Fibroblast of lung (primary cell): ENCODE results near the gene MYEF2. TPM values are rescaled to one million over a fixed set of nuclear protein-coding genes. Genes with fewer than 3 reads are reported as not detected.

Experiments
- DNase-seq, 2 donors: peaks; one replicate each; pipeline versions ENCODE4 v3.0.0 to v3.0.0-alpha.2; 2010; ENCODE audit warnings: low read depth in 2 of 2
- H2AFZ ChIP-seq: 2 replicates; pipeline ENCODE4 v1.5.1; 2012; ENCODE audit warnings: low read length, control low read depth, inconsistent platforms
- H3K27ac ChIP-seq: 2 replicates; pipeline ENCODE4 v1.5.1; 2011; ENCODE audit warnings: low read length, control low read depth; ENCODE audit not compliant: insufficient read depth
- H3K27me3 ChIP-seq: 2 replicates; pipeline ENCODE4 v1.5.1; 2011; ENCODE audit warnings: mild to moderate bottlenecking, low read length; ENCODE audit not compliant: control insufficient read depth, insufficient read depth
- H3K36me3 ChIP-seq: 2 replicates; pipeline ENCODE4 v1.5.1; 2011; ENCODE audit warnings: low read length; ENCODE audit not compliant: control insufficient read depth, insufficient read depth
- H3K4me1 ChIP-seq: 2 replicates; pipeline ENCODE4 v1.5.1; 2011; ENCODE audit warnings: low read length; ENCODE audit not compliant: control insufficient read depth, insufficient read depth; ENCODE audit errors: extremely low read depth
- H3K4me2 ChIP-seq: 2 replicates; pipeline ENCODE4 v1.5.1; 2011; ENCODE audit warnings: low read length, control low read depth; ENCODE audit not compliant: insufficient read depth; ENCODE audit errors: extremely low read depth
- H3K4me3 ChIP-seq, 4 experiments: fragments of 200-600 bp in 1 of 4; sonication (generic) in 1 of 4; replicated peaks in 1 of 4; 2 replicates each; pipeline ENCODE4 v1.5.1; 2011 to 2016; ENCODE audit warnings: low read length in 4 of 4, low read depth in 3 of 4, mild to moderate bottlenecking in 3 of 4, control low read depth in 2 of 4, inconsistent platforms in 1 of 4, mixed read lengths in 1 of 4; ENCODE audit not compliant: insufficient read depth in 1 of 4; ENCODE audit errors: control extremely low read depth in 1 of 4
- H3K79me2 ChIP-seq: 2 replicates; pipeline ENCODE4 v1.5.1; 2012; ENCODE audit warnings: mild to moderate bottlenecking, low read length, inconsistent platforms; ENCODE audit not compliant: control insufficient read depth, insufficient read depth
- H3K9ac ChIP-seq: 2 replicates; pipeline ENCODE4 v1.5.1; 2011; ENCODE audit warnings: mild to moderate bottlenecking, low read length, control low read depth; ENCODE audit not compliant: insufficient read depth
- H3K9me3 ChIP-seq: 2 replicates; pipeline ENCODE4 v1.5.1; 2012; ENCODE audit warnings: low read depth, low read length; ENCODE audit not compliant: control insufficient read depth, insufficient read depth
- H4K20me1 ChIP-seq: 2 replicates; pipeline ENCODE4 v1.5.1; 2011; ENCODE audit warnings: low read length; ENCODE audit not compliant: control insufficient read depth, insufficient read depth; ENCODE audit errors: extremely low read depth
- EZH2 ChIP-seq: IDR thresholded peaks from 2 replicates; pipeline ENCODE4 v1.5.1; 2012; ENCODE audit warnings: low read length, control low read depth, mild to moderate bottlenecking; ENCODE audit errors: missing control alignments
- polyA plus RNA-seq, 2 donors: library from polyadenylated mRNA; depleted of rRNA in 1 of 2; stranded (reverse) in 1 of 2; unstranded in 1 of 2; fragments of >200 nt; gene quantifications; 2 replicates each; pipeline ENCODE4 v1.2.1, GENCODE V29; 2011 to 2012; ENCODE audit warnings: missing spikeins in 1 of 2
- total RNA-seq: library from RNA; depleted of rRNA; stranded (reverse); fragments of >200 nt; gene quantifications from 2 replicates; pipeline ENCODE4 v1.2.1, GENCODE V29; 2014
- TF ChIP-seq, protein P1 (sequence below), 2 donors: IDR thresholded peaks in 1 of 2; conservative IDR thresholded peaks in 1 of 2; 1 replicate in 1 of 2; 2 replicates in 1 of 2; pipeline ENCODE4 v1.5.1; 2011 to 2012; ENCODE audit warnings: low read length in 2 of 2, control low read depth in 1 of 2, inconsistent platforms in 1 of 2, low read depth in 1 of 2, mild to moderate bottlenecking in 1 of 2

The MYEF2 gene
- total and polyA plus RNA-seq, 2 donors (not counting 1 experiment from before 2014, with no cell fraction given), result 5.3 to 13.5 TPM

DNA sequence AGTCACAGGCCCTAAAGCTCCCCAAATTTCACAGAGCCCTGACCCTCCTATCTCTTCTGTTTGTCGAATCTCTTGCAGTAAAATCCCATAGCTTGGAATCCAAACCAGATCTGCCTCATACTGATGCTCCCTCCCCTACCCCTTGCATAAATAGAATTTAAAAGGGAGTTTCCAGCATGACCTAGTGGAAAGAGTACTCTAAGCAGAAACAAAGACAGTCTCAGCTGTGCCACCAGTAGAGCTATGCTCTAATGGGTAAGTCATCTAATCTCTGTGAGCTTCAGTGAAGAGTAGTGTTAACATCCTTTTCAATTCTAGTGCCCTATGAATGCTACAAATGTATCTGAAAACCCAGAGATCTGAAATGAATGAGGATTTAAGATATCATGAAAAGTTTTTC lies 24.0 kb upstream of the MYEF2 start:
- no peak for TF ChIP-seq EZH2
- no peaks in the 10 kb centered on the region for H3K27me3 ChIP-seq
- no peaks in the 10 kb centered on the region for H3K36me3 ChIP-seq
- H3K9ac ChIP-seq, result no peak overlapping the region
- DNase-seq, result no peak
- H3K4me2 ChIP-seq, result no peak overlapping the region
- no peak overlapping the region for H3K4me3 ChIP-seq
- no peaks in the 10 kb centered on the region for H4K20me1 ChIP-seq
- H2AFZ ChIP-seq, result no peak overlapping the region
- no peak overlapping the region for H3K27ac ChIP-seq
- H3K4me1 ChIP-seq, result no peaks in the 10 kb centered on the region
- no peaks in the 10 kb centered on the region for H3K79me2 ChIP-seq
- H3K9me3 ChIP-seq, result no peaks in the 10 kb centered on the region

- peak; percentile 1 to 14 for DNase-seq
- no peaks in the 10 kb centered on the region for H3K4me1 ChIP-seq
- H2AFZ ChIP-seq, result no peak within 1 kb of the TSS
- H3K79me2 ChIP-seq, result no peaks in the 10 kb centered on the region
- no peaks in the 10 kb centered on the region for H3K9me3 ChIP-seq
- TF ChIP-seq, protein P1, sequence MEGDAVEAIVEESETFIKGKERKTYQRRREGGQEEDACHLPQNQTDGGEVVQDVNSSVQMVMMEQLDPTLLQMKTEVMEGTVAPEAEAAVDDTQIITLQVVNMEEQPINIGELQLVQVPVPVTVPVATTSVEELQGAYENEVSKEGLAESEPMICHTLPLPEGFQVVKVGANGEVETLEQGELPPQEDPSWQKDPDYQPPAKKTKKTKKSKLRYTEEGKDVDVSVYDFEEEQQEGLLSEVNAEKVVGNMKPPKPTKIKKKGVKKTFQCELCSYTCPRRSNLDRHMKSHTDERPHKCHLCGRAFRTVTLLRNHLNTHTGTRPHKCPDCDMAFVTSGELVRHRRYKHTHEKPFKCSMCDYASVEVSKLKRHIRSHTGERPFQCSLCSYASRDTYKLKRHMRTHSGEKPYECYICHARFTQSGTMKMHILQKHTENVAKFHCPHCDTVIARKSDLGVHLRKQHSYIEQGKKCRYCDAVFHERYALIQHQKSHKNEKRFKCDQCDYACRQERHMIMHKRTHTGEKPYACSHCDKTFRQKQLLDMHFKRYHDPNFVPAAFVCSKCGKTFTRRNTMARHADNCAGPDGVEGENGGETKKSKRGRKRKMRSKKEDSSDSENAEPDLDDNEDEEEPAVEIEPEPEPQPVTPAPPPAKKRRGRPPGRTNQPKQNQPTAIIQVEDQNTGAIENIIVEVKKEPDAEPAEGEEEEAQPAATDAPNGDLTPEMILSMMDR (conservative IDR thresholded peaks at IDR 0.05 in 1 of 2, IDR thresholded peaks at IDR 0.05 in 1 of 2; ENCODE audit: low read depth in 1 of 2, low read length in 2 of 2), result no peak
- H3K27me3 ChIP-seq, result peaks cover 6% of the 10 kb centered on the region
- H4K20me1 ChIP-seq, result no peaks in the 10 kb centered on the region
- peak within 1 kb of the TSS; percentile 46 for H3K4me2 ChIP-seq
- H3K36me3 ChIP-seq, result no peaks in the 10 kb centered on the region
- H3K9ac ChIP-seq, result no peak within 1 kb of the TSS
- no peak within 1 kb of the TSS for H3K27ac ChIP-seq
- H3K4me3 ChIP-seq, result peak within 1 kb of the TSS in 1 of 4 experiments; percentile 0
Observed at GRCh38 chr15:48191574-48192225, 13.6 kb upstream of the MYEF2 start, which contains the start of gene CTXN2. Gene CTXN2 (plus strand): TSS chr15:48191665. CDS start chr15:48201301, 9,636 bp downstream.

DNA sequence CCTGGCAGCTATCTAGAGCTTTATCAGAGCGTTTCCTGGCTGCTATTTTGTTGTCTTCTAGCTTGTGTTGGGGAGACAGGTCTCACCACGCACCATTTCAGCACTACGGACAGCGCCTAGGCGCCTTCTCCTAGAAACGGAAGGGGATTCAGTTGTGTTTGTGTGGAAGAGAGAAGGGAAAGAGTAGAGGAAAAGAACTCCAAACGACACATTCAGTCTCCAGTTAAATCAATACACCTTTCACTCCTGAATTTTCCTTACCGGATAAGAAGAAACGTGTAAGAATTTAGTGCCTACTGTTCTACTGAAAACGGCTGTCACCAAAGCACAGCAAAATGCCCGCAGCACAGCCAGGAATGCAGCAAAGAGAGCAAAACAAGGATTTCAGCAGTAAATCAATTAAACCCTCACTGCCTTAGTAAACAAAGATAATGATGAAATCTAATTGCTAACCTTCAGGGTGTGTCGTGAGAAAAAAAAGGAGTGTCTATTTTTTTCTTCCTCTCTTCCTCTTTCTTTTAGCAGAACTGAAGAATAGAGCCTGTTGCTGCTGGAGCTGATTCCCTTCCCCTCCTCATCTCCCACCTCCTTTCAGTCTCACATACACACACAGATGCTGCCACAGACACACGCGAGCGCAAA lies 13.0 kb upstream of the MYEF2 start:
- no peaks in the 10 kb centered on the region for H3K36me3 ChIP-seq
- H3K9ac ChIP-seq, result no peak overlapping the region
- DNase-seq, result peak; percentile 69 to 76
- peak overlapping the region in 1 of 4 experiments; percentile 0 for H3K4me3 ChIP-seq
- no peak overlapping the region for H3K27ac ChIP-seq
- H3K9me3 ChIP-seq, result no peaks in the 10 kb centered on the region
- H2AFZ ChIP-seq, result no peak overlapping the region
- H3K79me2 ChIP-seq, result no peaks in the 10 kb centered on the region
- no peaks in the 10 kb centered on the region for H3K4me1 ChIP-seq
- TF ChIP-seq, protein P1 (conservative IDR thresholded peaks at IDR 0.05 in 1 of 2, IDR thresholded peaks at IDR 0.05 in 1 of 2; ENCODE audit: low read depth in 1 of 2, low read length in 2 of 2), result no peak
- peak; percentile 8 for TF ChIP-seq EZH2
- H4K20me1 ChIP-seq, result no peaks in the 10 kb centered on the region
- H3K4me2 ChIP-seq, result peak overlapping the region; percentile 46
- peaks cover 6% of the 10 kb centered on the region for H3K27me3 ChIP-seq
